Fibroblast of pulmonary artery (primary cell): ENCODE results near the gene TMEM198.

Experiments used
- DNase-seq: peaks from one replicate; pipeline ENCODE4 v3.0.0-alpha.2; 2010; ENCODE audit warnings: low read depth
- H3K4me3 ChIP-seq: replicated peaks from 2 replicates; pipeline ENCODE4 v1.5.1; 2011; ENCODE audit warnings: low read depth, mild to moderate bottlenecking, control low read depth, low read length, moderate library complexity
- TF ChIP-seq, protein P1 (sequence below): IDR thresholded peaks from 2 replicates; pipeline ENCODE4 v1.5.1; 2011; ENCODE audit warnings: mild to moderate bottlenecking, control low read depth, low read length, inconsistent platforms; ENCODE audit errors: missing control alignments

TMEM198 gene

DNA sequence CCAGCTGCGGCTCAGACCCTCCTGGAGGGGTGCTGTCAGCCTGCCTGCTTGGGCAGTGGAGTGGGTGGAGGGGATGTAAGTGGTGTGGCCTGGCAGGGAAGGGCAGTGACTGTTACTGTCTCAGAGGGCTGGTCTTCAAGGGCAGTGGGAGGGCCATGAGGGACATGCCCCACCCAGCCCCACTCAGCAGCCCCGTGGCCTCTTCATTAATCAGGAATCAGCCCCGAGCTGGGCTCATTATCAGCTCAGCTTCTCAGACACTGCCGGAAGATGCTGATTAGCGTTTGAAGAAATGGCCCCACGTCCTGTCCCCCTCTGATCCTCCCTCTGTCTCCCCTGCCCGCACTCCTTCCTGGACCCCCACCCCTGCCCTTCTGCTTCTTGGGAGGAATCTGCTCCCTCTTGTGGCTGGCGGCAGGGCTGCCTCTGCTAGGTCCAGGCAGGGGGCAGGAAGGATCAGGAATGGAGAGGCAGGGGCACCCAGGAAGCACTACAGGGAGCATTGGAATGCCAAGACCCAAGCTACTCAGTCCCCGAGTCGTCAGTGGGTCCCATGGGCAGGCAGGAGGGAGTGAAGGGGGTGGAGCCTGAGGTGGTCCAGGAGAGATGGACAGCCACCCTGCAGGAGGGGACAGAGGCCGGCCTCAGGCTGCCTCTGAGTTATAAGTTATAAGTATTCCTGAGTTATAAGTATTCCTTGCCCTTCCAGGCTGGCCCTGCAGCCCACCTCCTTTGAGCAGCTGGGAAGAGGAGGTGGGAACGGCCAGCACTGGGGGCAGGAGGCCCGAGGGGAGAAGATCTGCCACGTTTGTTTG is 22.6 kb upstream of the TMEM198 start:
- TF ChIP-seq, protein P1, sequence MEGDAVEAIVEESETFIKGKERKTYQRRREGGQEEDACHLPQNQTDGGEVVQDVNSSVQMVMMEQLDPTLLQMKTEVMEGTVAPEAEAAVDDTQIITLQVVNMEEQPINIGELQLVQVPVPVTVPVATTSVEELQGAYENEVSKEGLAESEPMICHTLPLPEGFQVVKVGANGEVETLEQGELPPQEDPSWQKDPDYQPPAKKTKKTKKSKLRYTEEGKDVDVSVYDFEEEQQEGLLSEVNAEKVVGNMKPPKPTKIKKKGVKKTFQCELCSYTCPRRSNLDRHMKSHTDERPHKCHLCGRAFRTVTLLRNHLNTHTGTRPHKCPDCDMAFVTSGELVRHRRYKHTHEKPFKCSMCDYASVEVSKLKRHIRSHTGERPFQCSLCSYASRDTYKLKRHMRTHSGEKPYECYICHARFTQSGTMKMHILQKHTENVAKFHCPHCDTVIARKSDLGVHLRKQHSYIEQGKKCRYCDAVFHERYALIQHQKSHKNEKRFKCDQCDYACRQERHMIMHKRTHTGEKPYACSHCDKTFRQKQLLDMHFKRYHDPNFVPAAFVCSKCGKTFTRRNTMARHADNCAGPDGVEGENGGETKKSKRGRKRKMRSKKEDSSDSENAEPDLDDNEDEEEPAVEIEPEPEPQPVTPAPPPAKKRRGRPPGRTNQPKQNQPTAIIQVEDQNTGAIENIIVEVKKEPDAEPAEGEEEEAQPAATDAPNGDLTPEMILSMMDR = peak; percentile 88
- peak; percentile 37 for DNase-seq
- no peak overlapping the region for H3K4me3 ChIP-seq

- no peak overlapping the region for H3K4me3 ChIP-seq
- TF ChIP-seq, protein P1 = no peak
- peak; percentile 46 for DNase-seq
These were observed 21.5 kb upstream of the TMEM198 start for GRCh38 chr2:219522111-219523030.

DNA sequence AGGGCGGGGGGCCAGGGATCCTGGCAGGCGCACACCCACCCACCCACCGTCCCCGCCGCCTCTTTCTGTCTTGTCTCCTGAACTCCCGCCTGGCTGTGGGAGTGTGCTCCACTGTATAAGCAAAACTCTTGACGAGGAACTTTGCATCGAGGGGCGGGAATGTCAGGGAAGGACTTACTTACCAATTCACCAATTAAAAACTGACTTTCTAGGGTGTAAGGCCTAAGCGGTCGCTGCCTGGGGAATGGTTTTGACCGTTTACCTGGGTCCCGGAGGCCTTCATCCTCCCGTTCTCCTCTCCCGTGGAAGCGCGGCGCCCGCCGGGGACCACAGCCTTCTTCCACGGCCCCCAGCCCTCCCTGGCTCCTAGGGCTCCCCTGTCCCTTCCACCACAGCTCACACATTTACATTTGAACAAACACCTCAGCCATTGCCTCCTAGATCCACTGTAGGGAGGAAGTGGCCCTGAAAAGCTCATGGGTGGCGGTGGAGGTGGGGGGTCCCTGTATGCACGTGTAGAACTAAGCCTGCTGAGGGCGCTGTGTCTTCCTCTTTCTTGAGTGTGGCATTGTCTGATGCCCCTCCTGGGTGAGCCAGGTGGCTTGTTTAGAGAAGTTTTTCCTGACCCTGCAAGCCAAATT is 20.7 kb upstream of the TMEM198 start:
- TF ChIP-seq, protein P1 = no peak
- H3K4me3 ChIP-seq = no peak overlapping the region
- DNase-seq = no peak

- no peak overlapping the region for H3K4me3 ChIP-seq
- TF ChIP-seq, protein P1 = no peak
- no peak for DNase-seq
These were observed 19.0 kb upstream of the TMEM198 start for GRCh38 chr2:219524817-219525216.

- no peak overlapping the region for H3K4me3 ChIP-seq
- TF ChIP-seq, protein P1 = no peak
- DNase-seq = no peak
These were observed 18.1 kb upstream of the TMEM198 start for GRCh38 chr2:219525533-219526232.
